Loucy (cell line): Measurements from ENCODE around the gene NPIPA7.
"Not testable (repeated sequence)": the region's sequence is repeated elsewhere in the genome, so short reads cannot be mapped to it uniquely, and the experiment has no call there.

Experiments
- EZH2phosphoT487 ChIP-seq: fragments of 200-600 bp; IDR thresholded peaks from 2 replicates; pipeline ENCODE4 v1.6.1; 2018; ENCODE audit warnings: antibody characterized with exemption, mild to moderate bottlenecking, moderate library complexity, borderline replicate concordance
- TF ChIP-seq, protein P1 (sequence below): fragments of 200-600 bp; sonication (generic); conservative IDR thresholded peaks from 2 replicates; pipeline ENCODE4 v1.5.1; 2014; ENCODE audit warnings: mild to moderate bottlenecking, antibody characterized with exemption, low read length

GRCh38 chr16:16365319-16365718, 13.6 kb upstream of the NPIPA7 start:
- TF ChIP-seq, protein P1, sequence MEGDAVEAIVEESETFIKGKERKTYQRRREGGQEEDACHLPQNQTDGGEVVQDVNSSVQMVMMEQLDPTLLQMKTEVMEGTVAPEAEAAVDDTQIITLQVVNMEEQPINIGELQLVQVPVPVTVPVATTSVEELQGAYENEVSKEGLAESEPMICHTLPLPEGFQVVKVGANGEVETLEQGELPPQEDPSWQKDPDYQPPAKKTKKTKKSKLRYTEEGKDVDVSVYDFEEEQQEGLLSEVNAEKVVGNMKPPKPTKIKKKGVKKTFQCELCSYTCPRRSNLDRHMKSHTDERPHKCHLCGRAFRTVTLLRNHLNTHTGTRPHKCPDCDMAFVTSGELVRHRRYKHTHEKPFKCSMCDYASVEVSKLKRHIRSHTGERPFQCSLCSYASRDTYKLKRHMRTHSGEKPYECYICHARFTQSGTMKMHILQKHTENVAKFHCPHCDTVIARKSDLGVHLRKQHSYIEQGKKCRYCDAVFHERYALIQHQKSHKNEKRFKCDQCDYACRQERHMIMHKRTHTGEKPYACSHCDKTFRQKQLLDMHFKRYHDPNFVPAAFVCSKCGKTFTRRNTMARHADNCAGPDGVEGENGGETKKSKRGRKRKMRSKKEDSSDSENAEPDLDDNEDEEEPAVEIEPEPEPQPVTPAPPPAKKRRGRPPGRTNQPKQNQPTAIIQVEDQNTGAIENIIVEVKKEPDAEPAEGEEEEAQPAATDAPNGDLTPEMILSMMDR, result not testable (repeated sequence)
- TF ChIP-seq EZH2phosphoT487, result not testable (repeated sequence)
